Measurements from ENCODE around the gene RAB20.

The RAB20 gene

GRCh38 chr13:110486061-110486715, 75.3 kb downstream of the RAB20 start:
- DNase-seq = no peak

GRCh38 chr13:110485604-110486003, 75.9 kb downstream of the RAB20 start:
- no peak for DNase-seq

- no peak for DNase-seq
Measured at GRCh38 chr13:110484290-110485048, 77.1 kb downstream of the RAB20 start.

- DNase-seq = no peak
Measured at GRCh38 chr13:110483386-110483968, 78.0 kb downstream of the RAB20 start.

- no peak for DNase-seq
Measured at GRCh38 chr13:110480161-110480560, 81.4 kb downstream of the RAB20 start.

GRCh38 chr13:110479648-110480047, 81.9 kb downstream of the RAB20 start:
- no peak for DNase-seq

- no peak for DNase-seq
Measured at GRCh38 chr13:110479215-110479545, 82.3 kb downstream of the RAB20 start.

- DNase-seq = no peak
Measured at GRCh38 chr13:110478405-110479214, 82.9 kb downstream of the RAB20 start.

GRCh38 chr13:110477706-110478245, 83.7 kb downstream of the RAB20 start:
- no peak for DNase-seq

GRCh38 chr13:110476220-110476617, 85.3 kb downstream of the RAB20 start:
- no peak for DNase-seq

- DNase-seq = no peak
Measured at GRCh38 chr13:110475550-110476219, 85.8 kb downstream of the RAB20 start.

GRCh38 chr13:110475117-110475516, 86.4 kb downstream of the RAB20 start:
- DNase-seq = no peak

GRCh38 chr13:110474713-110475112, 86.8 kb downstream of the RAB20 start:
- no peak for DNase-seq
